K562 (cell line): ENCODE measurements around the gene CLDN15. TPM values are rescaled to one million over a fixed set of nuclear protein-coding genes. Genes with fewer than 3 reads are reported as not detected.

Experiments
- CUX1 ChIP-seq: fragments of 200-800 bp; sonication (Bioruptor generic); IDR thresholded peaks from 2 replicates; pipeline ENCODE4 v1.6.1; 2016; ENCODE audit warnings: missing genetic modification characterization, missing compliant biosample characterization
- FOXA1 ChIP-seq: fragments of 450-650 bp; IDR thresholded peaks from 2 replicates; pipeline ENCODE4 v1.6.1; 2016; ENCODE audit warnings: mild to moderate bottlenecking, borderline replicate concordance
- HMG20B ChIP-seq: fragments of 250-450 bp; sonication (Bioruptor Pico); IDR thresholded peaks from 2 replicates; pipeline ENCODE4 v1.5.0; 2021; ENCODE audit warnings: mild to moderate bottlenecking
- L3MBTL2 ChIP-seq: fragments of 450-650 bp; IDR thresholded peaks from 2 replicates; pipeline ENCODE4 v1.6.1; 2016; ENCODE audit warnings: mild to moderate bottlenecking, moderate library complexity
- REST ChIP-seq, 2 experiments: fragments of 450-650 bp; formaldehyde crosslinking in 1 of 2; IDR thresholded peaks; 2 replicates each; pipeline versions ENCODE4 v1.4.0 to v1.6.1; 2014 to 2020; ENCODE audit warnings: mild to moderate bottlenecking in 2 of 2, borderline replicate concordance in 1 of 2, low read depth in 1 of 2
- TAF7 ChIP-seq: fragments of 450-650 bp; IDR thresholded peaks from 2 replicates; pipeline ENCODE4 v1.6.1; 2016; ENCODE audit warnings: missing genetic modification characterization, missing compliant biosample characterization
- ZNF584 ChIP-seq: fragments of 200-800 bp; sonication (Bioruptor generic); IDR thresholded peaks from 2 replicates; pipeline ENCODE4 v1.6.1; 2016; ENCODE audit warnings: low read depth, mild to moderate bottlenecking, missing genetic modification characterization, missing compliant biosample characterization
- polyA plus RNA-seq, 8 experiments: library from polyadenylated mRNA; depleted of rRNA in 4 of 8; stranded (reverse) in 5 of 8; unstranded in 3 of 8; fragments of >200 nt; fragmentation: Nextera tagmentation in 2 of 8; fragmentation: Illumina TruSeq in 1 of 8; extraction: Ambion mirVana in 2 of 8; extraction: Trizol in 1 of 8; gene quantifications; 2 replicates each; pipeline versions ENCODE4 v1.2.1 to v1.2.3, GENCODE V29; 2011 to 2014; ENCODE audit warnings: inconsistent platforms in 1 of 8, missing spikeins in 1 of 8
- total RNA-seq, 7 experiments: library from RNA; depleted of rRNA in 6 of 7; stranded (reverse); fragments of >200 nt in 6 of 7; fragmentation: Illumina TruSeq in 2 of 7; extraction: Trizol in 2 of 7; gene quantifications; 2 replicates each; pipeline versions ENCODE4 v1.2.1 to v1.2.3, GENCODE V29; 2011 to 2021; ENCODE audit warnings: low replicate concordance in 1 of 7

The CLDN15 gene
- total and polyA plus RNA-seq, 9 of the 15 experiments (the other 6 are each of a cell fraction or from before 2014, with no cell fraction given): 0.32 to 14.5 (median 7.4) TPM

- no peak for TF ChIP-seq CUX1 (CRISPR knock-in tag)
- TF ChIP-seq REST (IDR thresholded peaks at IDR 0.05; ENCODE audit: borderline replicate concordance): no peak
- TF ChIP-seq REST (CRISPR knock-in tag; IDR thresholded peaks at IDR 0.05; ENCODE audit: low read depth): no peak
- TF ChIP-seq TAF7: no peak
- TF ChIP-seq ZNF584 (CRISPR knock-in tag): no peak
- no peak for TF ChIP-seq HMG20B (CRISPR knock-in tag)
- TF ChIP-seq L3MBTL2: no peak
- TF ChIP-seq FOXA1: no peak
Measured at GRCh38 chr7:101241443-101242349, 4.1 kb upstream of the CLDN15 start (continued).
